Cardiac septum (tissue), 1 donor: Measurements from ENCODE around the gene CFAP97D2. TPM values are rescaled to one million over a fixed set of nuclear protein-coding genes. Genes with fewer than 3 reads are reported as not detected.
"Not testable (repeated sequence)": the region's sequence is repeated elsewhere in the genome, so short reads cannot be mapped to it uniquely, and the experiment has no call there.

Experiments used
- DNase-seq: peaks from one replicate; pipeline ENCODE4 v3.0.0-alpha.2; 2020; ENCODE audit warnings: low spot score
- intact Hi-C: fragments of 100-400 bp; cut with DNase I; formaldehyde crosslinking; loops from one replicate; pipeline ENCODE4 v1.14.0; 2022
- microRNA-seq: library from miRNA; unstranded; fragments of <30 nt; microRNA quantifications from one replicate; pipeline ENCODE4 v1.2.0, GENCODE V29; 2020
- total RNA-seq: library from RNA; stranded (reverse); fragmentation: NEBNext Ultra II Directional; extraction: Animal tissue kit (Norgen Biotek cat#: 25700); gene quantifications from one replicate; pipeline ENCODE4 v1.2.1, GENCODE V29; 2021
- donor health status: DM: no; HTN: no; CAD: no.

CFAP97D2 gene
- total RNA-seq, 1 donor from 2014 or later, result not detected

DNA sequence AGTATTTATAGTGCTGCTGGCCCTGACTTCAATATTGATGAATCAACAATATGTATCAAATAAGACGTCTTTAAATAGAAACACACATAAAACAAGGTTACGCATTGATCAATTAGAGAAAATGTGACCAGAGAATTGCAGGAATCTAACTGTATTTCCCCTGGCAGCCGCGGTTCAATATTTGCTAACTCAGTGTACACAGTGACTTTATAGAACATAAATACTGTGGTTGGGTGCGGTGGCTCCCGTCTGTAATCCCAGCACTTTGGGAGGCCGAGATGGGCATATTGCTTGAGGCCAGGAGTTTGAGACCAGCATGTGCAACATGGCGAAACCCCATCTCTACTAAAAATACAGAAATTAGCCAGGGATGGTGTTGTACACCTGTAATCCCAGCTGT, 79.5 kb downstream of the CFAP97D2 start:
- intact Hi-C loops, result no loop called here
- no peak for DNase-seq

DNA sequence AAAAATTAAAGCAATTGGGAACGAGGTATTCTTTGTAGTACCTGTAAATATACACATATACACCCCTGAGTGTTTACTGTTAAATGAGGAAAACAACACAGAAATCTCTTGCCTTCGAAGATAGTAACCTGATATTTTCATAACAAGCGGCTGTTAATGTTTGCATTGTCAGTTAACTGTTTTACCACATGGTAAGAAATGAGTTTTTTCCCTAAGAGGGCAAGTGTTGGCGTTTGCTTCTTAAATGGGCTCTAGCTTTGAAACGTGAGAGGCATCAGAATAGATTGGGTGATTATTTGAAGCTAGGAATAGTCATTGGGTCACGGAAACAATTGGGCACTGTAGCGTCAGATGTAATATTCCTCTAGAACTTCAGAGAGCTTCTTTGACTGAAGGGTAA, 80.3 kb downstream of the CFAP97D2 start:
- no peak for DNase-seq
- intact Hi-C loops, result no loop called here

GRCh38 chr13:114259974-114260373, 80.9 kb downstream of the CFAP97D2 start:
- DNase-seq, result no peak
- intact Hi-C loops, result no loop called here

GRCh38 chr13:114260814-114261213, 81.8 kb downstream of the CFAP97D2 start:
- intact Hi-C loops, result no loop called here

GRCh38 chr13:114261328-114261965, 82.4 kb downstream of the CFAP97D2 start:
- intact Hi-C loops, result no loop called here
- no peak for DNase-seq

More at GRCh38 chr13:114260814-114261213, 81.8 kb downstream of the CFAP97D2 start:
- no peak for DNase-seq

GRCh38 chr13:114263578-114263977, 84.5 kb downstream of the CFAP97D2 start:
- intact Hi-C loops, result no loop called here
- DNase-seq, result no peak

- DNase-seq, intact Hi-C loops: not testable (repeated sequence)
These were observed 85.3 kb downstream of the CFAP97D2 start for GRCh38 chr13:114264313-114264712.

DNA sequence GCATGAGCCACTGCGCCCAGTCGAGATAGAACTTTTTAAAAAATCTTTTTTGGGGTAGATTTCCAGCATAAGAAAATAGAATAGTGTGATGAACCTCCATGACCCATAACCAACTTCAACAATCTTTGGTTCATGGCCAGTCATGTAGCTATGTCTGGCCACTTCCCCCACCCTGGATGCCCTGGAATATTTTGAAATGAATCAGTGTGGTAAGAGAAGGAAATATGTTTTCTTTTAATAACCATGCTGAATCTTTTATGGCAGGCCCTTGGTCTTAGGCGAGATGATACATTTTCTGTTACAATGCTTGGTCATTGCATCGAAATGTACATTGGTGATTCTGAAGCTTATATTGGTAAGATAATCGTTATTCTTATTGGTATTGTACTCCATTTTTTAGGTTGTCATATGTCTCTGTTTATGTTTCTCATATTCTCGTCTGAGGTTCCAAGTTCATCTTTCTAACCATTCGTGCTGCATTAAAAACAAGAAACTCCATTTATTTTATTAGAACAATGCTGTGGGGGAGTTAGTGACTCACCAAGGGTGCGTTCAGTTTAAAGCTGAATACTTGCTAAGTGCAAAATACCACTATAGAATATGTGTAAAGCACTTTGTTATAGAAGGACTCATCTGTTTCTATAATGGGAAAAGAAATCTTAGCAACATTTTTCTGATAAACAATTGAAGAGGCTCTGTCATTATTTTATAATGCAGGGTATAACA, 86.0 kb downstream of the CFAP97D2 start:
- DNase-seq, result no peak
- intact Hi-C loops, result no loop called here

- intact Hi-C loops, result no loop called here
- no peak for DNase-seq
These were observed 87.2 kb downstream of the CFAP97D2 start for GRCh38 chr13:114266241-114266640.

GRCh38 chr13:114268344-114269280, 89.6 kb downstream of the CFAP97D2 start:
- intact Hi-C loops, result no loop called here
- DNase-seq, result no peak

DNA sequence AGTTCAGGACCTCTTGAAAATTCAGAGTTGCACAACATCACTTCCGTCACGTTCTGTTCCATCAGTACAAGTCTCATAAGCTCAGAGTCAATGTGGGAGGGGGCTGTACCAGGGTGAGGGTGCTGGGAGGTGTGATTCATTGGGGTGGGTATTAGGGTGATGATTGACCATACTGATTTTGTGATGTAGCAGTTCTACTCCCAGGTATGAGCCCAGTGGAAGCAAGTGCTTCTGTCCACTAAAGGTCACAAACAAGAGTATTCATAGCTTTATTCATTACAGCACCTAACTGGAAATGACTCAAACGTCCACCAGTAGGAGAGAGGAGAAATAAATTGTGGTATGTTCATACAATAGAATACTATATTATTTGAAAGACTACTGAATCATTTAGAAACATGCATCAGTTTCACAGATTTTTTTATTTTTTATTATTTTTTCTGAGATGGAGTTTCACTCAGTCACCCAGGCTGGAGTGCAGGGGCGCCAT, 90.3 kb downstream of the CFAP97D2 start:
- intact Hi-C loops, result no loop called here

More for the DNA sequence above, 90.3 kb downstream of the CFAP97D2 start:
- no peak for DNase-seq

Small RNA genes within 50 kb of the gene (microRNA-seq; reads per million reads assigned to microRNA genes)
- not detected for gene MIR548AR

Other genes with a start within 250 kb of the CFAP97D2 start
- 0.40 TPM for gene C13orf46, start 205.2 kb upstream of the CFAP97D2 start, total RNA-seq
- gene RASA3, start 46.6 kb upstream of the CFAP97D2 start, total RNA-seq, result 9.7 TPM
- 32.0 TPM for gene CDC16, start 55.6 kb downstream of the CFAP97D2 start, total RNA-seq
- gene UPF3A, start 102.3 kb downstream of the CFAP97D2 start, total RNA-seq, result 28.8 TPM
- gene CHAMP1, start 135.2 kb downstream of the CFAP97D2 start, total RNA-seq, result 11.2 TPM